PC-3 (cell line): ENCODE measurements around the gene NEXN. TPM values are rescaled to one million over a fixed set of nuclear protein-coding genes. Genes with fewer than 3 reads are reported as not detected.

ENCODE experiments used
- ATAC-seq: fragments of 200-7000 bp; cut with Tn5 transposase; 2 replicates; pipeline ENCODE4 v1.9.1; 2020; ENCODE audit warnings: mild to moderate bottlenecking, moderate library complexity
- Bru-seq: library from RNA; stranded (reverse); fragments of 400-500 nt; gene quantifications from one replicate; lab custom pipeline; 2021; lab: Mats Ljungman, UMichigan
- BruChase-seq, 2 experiments: library from RNA; stranded (reverse); fragments of 400-500 nt; gene quantifications; one replicate each; lab custom pipeline; 2021; lab: Mats Ljungman, UMichigan
- BruUV-seq: library from RNA; stranded (reverse); fragments of 400-500 nt; replicated peaks from 2 replicates; lab custom pipeline; 2021; lab: Mats Ljungman, UMichigan
- CTCF ChIA-PET: fragments of 300-600 bp; sonication (Branson Sonifier 250); formaldehyde crosslinking; loops from one replicate; lab custom pipeline; 2022; ENCODE audit warnings: antibody characterized with exemption; lab: Charles Lee
- POLR2A ChIA-PET: fragments of 300-600 bp; sonication (Branson Sonifier 250); formaldehyde crosslinking; loops from one replicate; lab custom pipeline; 2022; ENCODE audit warnings: antibody characterized with exemption; ENCODE audit not compliant: unreplicated experiment; lab: Charles Lee
- DNase-seq: peaks from one replicate; pipeline ENCODE4 v3.0.0-alpha.2; 2015
- H2AFZ ChIP-seq: fragments of 300-600 bp; sonication (generic); 2 replicates; pipeline ENCODE4 v1.6.0; 2016; ENCODE audit warnings: antibody characterized with exemption, low read length
- H3F3A ChIP-seq: fragments of 300-600 bp; sonication (generic); one replicate; pipeline ENCODE4 v1.6.0; 2017; ENCODE audit warnings: antibody characterized with exemption, low read length, control low read depth, mild to moderate bottlenecking; ENCODE audit not compliant: unreplicated experiment
- H3K27ac ChIP-seq: fragments of 300-600 bp; sonication (generic); 2 replicates; pipeline ENCODE4 v1.5.1; 2016; ENCODE audit warnings: mild to moderate bottlenecking, low read length
- H3K27me3 ChIP-seq: fragments of 300-600 bp; sonication (generic); 2 replicates; pipeline ENCODE4 v1.6.1; 2016; ENCODE audit warnings: low read length, mixed read lengths
- H3K36me3 ChIP-seq: fragments of 300-600 bp; sonication (generic); 2 replicates; pipeline ENCODE4 v1.6.1; 2016; ENCODE audit warnings: low read depth, mixed run types, low read length, mixed read lengths
- H3K4me1 ChIP-seq: fragments of 300-600 bp; sonication (generic); 2 replicates; pipeline ENCODE4 v1.5.1; 2016; ENCODE audit warnings: low read length; ENCODE audit not compliant: insufficient read depth
- H3K4me2 ChIP-seq: fragments of 300-600 bp; sonication (generic); 2 replicates; pipeline ENCODE4 v1.6.0; 2016; ENCODE audit warnings: low read length
- H3K4me3 ChIP-seq: fragments of 300-600 bp; sonication (generic); 2 replicates; pipeline ENCODE4 v1.5.1; 2016; ENCODE audit warnings: mild to moderate bottlenecking, low read length, mixed read lengths
- H3K79me2 ChIP-seq: fragments of 300-600 bp; sonication (generic); 2 replicates; pipeline ENCODE4 v1.6.1; 2017; ENCODE audit warnings: low read length, mixed read lengths
- H3K9ac ChIP-seq: fragments of 300-600 bp; sonication (generic); 2 replicates; pipeline ENCODE4 v1.6.0; 2016; ENCODE audit warnings: mild to moderate bottlenecking, low read length
- H3K9me2 ChIP-seq: fragments of 300-600 bp; sonication (generic); replicated peaks from 2 replicates; pipeline ENCODE4 v1.6.1; 2016; ENCODE audit warnings: mixed run types, low read length, mixed read lengths
- H3K9me3 ChIP-seq: fragments of 300-600 bp; sonication (generic); 2 replicates; pipeline ENCODE4 v1.6.1; 2016; ENCODE audit warnings: low read length, mixed read lengths
- H4K20me1 ChIP-seq: fragments of 300-600 bp; sonication (generic); 2 replicates; pipeline ENCODE4 v1.6.1; 2016; ENCODE audit warnings: low read length, mixed read lengths
- EZH2 ChIP-seq: fragments of 300-600 bp; sonication (generic); IDR thresholded peaks from one replicate; pipeline ENCODE4 v1.6.1; 2017; ENCODE audit warnings: antibody characterized with exemption, mild to moderate bottlenecking, low read length; ENCODE audit not compliant: unreplicated experiment
- EZH2phosphoT487 ChIP-seq: fragments of 300-600 bp; sonication (generic); IDR thresholded peaks from 2 replicates; pipeline ENCODE4 v1.6.1; 2018; ENCODE audit warnings: mild to moderate bottlenecking, antibody characterized with exemption, low read length, borderline replicate concordance
- intact Hi-C: fragments of 100-400 bp; cut with micrococcal nuclease; formaldehyde crosslinking; loops from 2 replicates; pipeline ENCODE4 v1.9.0; 2023
- long read RNA-seq: library from polyadenylated mRNA; unstranded; transcript quantifications from one replicate; pipeline ENCODE4 v2.0.0, GENCODE V29; 2021; ENCODE audit not compliant: unreplicated experiment
- total RNA-seq: library from RNA; depleted of rRNA; stranded (reverse); fragments of >200 nt; gene quantifications from 2 replicates; pipeline ENCODE4 v1.2.3, GENCODE V29; 2014; rRNA removed
- TF ChIP-seq, protein P1 (sequence below): fragments of 300-600 bp; sonication (generic); conservative IDR thresholded peaks from 2 replicates; pipeline ENCODE4 v1.5.1; 2017; ENCODE audit warnings: antibody characterized with exemption, low read depth, mild to moderate bottlenecking, low read length

The NEXN gene
- 3.1 and 3.5 TPM in 2 replicates for total RNA-seq
- Bru-seq, nascent RNA = percentile 63 among the genes with signal in this experiment
- percentile 66 among the genes with signal in this experiment for BruChase-seq, experiment 1, labeled RNA remaining after a 6-hour chase
- percentile 66 among the genes with signal in this experiment for BruChase-seq, experiment 2, labeled RNA remaining after a 2-hour chase
- long read RNA-seq, partial matches to known transcripts = 25 of 30 reads
- long read RNA-seq, other reads (novel, unspliced or antisense) = 5 of 30 reads

DNA sequence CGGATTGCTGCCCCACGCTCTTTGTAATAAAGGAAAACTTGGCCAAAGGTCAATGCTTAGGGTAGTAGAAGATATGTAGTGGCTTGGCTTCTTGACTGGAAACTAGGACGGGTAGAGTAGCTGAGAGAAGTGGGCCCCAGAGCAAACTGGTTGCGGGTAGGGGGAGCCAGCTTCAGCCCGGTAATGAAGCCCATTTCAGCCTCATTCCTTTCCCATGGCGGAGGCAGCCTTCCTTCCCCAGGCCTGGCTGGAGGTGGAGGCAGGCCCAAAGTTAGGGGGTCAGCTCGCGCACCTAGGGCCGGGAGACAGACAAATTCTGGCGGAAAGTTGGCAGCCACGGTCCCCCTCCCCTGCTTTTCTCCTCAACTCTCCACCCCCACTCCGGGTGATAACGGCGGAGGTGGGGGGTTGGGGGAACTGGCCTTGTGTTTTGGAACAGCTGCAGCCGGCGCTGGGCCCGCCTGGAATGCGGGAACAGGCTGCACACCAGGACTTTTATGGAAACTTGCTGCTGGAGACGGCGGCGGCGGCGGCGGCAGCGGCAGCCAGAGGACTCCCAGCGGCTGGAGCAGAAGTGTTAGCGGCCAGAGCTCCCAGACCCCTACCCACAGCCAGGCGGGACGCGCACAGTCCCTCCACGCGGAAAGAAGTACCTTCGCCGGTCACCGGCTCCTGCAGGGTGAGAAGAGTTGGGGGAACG lies at the start of gene NEXN:
Gene NEXN (plus strand): TSS at position 544 of the 700 bp plus-strand sequence. CDS start 27,483 bp downstream, outside the sequence.
- Histone ChIP-seq H3K9ac (peak within 1 kb of the TSS; percentile 66), H3K4me2 (peak within 1 kb of the TSS; percentile 88), H3F3A (no peaks in the 10 kb centered on the region), H3K4me3 (peak within 1 kb of the TSS; percentile 93), H3K9me2 (no peaks in the 10 kb centered on the region), H3K79me2 (peaks cover 48% of the 10 kb centered on the region), H4K20me1 (no peaks in the 10 kb centered on the region), H3K27ac (peak within 1 kb of the TSS; percentile 72), H3K27me3 (no peaks in the 10 kb centered on the region), H2AFZ (peak within 1 kb of the TSS; percentile 92), H3K9me3 (no peaks in the 10 kb centered on the region), H3K36me3 (no peaks in the 10 kb centered on the region), H3K4me1 (peaks cover 22% of the 10 kb centered on the region)
- ChIA-PET POLR2A (interaction anchor here (0.5 kb wide), 1 partner anchor 12 kb away, joined by 3 read pairs; no protein-coding TSS in a partner anchor), CTCF (interaction anchor here (0.5 to 0.7 kb wide), 2 partner anchors 81 to 131 kb away, joined by 3 to 9 read pairs; no protein-coding TSS in a partner anchor)
- intact Hi-C loops = loop anchor here (5.0 kb wide), 2 partner anchors 56 to 206 kb away; partner anchors contain the start of gene ZZZ3
- ATAC-seq = peak; percentile 52
- TF ChIP-seq, protein P1, sequence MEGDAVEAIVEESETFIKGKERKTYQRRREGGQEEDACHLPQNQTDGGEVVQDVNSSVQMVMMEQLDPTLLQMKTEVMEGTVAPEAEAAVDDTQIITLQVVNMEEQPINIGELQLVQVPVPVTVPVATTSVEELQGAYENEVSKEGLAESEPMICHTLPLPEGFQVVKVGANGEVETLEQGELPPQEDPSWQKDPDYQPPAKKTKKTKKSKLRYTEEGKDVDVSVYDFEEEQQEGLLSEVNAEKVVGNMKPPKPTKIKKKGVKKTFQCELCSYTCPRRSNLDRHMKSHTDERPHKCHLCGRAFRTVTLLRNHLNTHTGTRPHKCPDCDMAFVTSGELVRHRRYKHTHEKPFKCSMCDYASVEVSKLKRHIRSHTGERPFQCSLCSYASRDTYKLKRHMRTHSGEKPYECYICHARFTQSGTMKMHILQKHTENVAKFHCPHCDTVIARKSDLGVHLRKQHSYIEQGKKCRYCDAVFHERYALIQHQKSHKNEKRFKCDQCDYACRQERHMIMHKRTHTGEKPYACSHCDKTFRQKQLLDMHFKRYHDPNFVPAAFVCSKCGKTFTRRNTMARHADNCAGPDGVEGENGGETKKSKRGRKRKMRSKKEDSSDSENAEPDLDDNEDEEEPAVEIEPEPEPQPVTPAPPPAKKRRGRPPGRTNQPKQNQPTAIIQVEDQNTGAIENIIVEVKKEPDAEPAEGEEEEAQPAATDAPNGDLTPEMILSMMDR = no peak
- no peak for TF ChIP-seq EZH2phosphoT487
- DNase-seq = peak; percentile 48
- no TSS peak for BruUV-seq

DNA sequence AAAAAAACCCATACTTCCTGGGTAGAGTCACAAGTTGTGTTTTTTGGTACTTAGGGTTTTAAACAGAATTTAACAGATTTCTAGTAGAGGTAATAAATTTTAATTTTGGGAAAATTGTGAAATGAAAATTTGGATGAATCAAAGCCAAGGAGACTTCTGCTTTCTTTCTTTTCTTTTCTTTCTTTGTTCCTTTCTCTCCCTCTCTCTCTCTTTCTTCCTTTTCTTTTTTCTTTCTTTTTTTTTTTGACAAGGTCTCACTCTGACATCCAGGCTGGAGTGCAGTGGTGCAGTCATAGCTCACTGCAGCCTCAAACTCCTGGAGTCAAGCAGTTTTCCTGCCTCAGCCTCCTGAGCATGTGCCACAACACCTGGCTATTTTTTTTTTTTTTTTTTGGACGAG lies 46.9 kb upstream of the NEXN start:
- Histone ChIP-seq H3K27me3 (no peaks in the 10 kb centered on the region), H3K79me2 (no peaks in the 10 kb centered on the region), H3K36me3 (peaks cover 3% of the 10 kb centered on the region; the same call in 1 of the 2 replicates), H3K27ac (no peak overlapping the region), H3F3A (no peaks in the 10 kb centered on the region), H4K20me1 (no peaks in the 10 kb centered on the region), H3K9ac (no peak overlapping the region), H3K9me3 (no peaks in the 10 kb centered on the region), H2AFZ (no peak overlapping the region), H3K9me2 (no peaks in the 10 kb centered on the region), H3K4me3 (no peak overlapping the region), H3K4me2 (no peak overlapping the region), H3K4me1 (no peaks in the 10 kb centered on the region)
- intact Hi-C loops = no loop called here
- ChIA-PET CTCF (no interaction called here), POLR2A (no interaction called here)
- no TSS peak for BruUV-seq
- DNase-seq (no peak), ATAC-seq (no peak)
- TF ChIP-seq, protein P1 = no peak
- TF ChIP-seq EZH2 (no peak), EZH2phosphoT487 (no peak)
